Heart left ventricle (tissue), 13 donors: ENCODE measurements around the gene DDX51.

Source experiments
- POLR2A ChIP-seq, 2 donors: fragments of 450-650 bp; IDR thresholded peaks; one replicate each; pipeline ENCODE4 v1.6.1; 2017; ENCODE audit warnings: antibody characterized with exemption in 2 of 2, mild to moderate bottlenecking in 2 of 2, moderate library complexity in 2 of 2
- TF ChIP-seq, protein P1 (sequence below), 12 donors: fragments of 200-600 bp; sonication (generic) in 4 of 12; IDR thresholded peaks; one replicate each; pipeline versions ENCODE4 v1.5.0 to v1.8.0; 2018 to 2022; ENCODE audit warnings: antibody characterized with exemption in 12 of 12, mild to moderate bottlenecking in 5 of 12
- donor health status: ischemic (EF 13 %, LVEDD 7.1; RV severe dilation, severe dysfunction).
- donor health status: DM: no; HTN: yes; CAD: no.
- donor health status: DM: no; HTN: no; CAD: no.
- donor health status: ischemic (EF 25% LVEDD 6.9; RV normal size, moderate dysfunction).
- donor health status: ischemic (EF 25% LVEDD 5.7; RV mildly dilated, moderate dysfunction).
- donor health status: ischemic (EF 35%, LVEDD 5.7; RV mildly dilated, moderate dysfunction).
- donor health status: nonischemic (EF 11% LVEDD 7.7; RV severe dilation, severe dysfunction).
- donor health status: DM: yes; HTN: yes; CAD: no.
- donor health status: PGD.
- donor health status: ischemic (EF 29% LVEDD 5.4; RV normal size, mild dysfunction).
- donor health status: nonischemic (EF 23%, LVEDD 6.1; RV moderate dilation, normal function).

DNA sequence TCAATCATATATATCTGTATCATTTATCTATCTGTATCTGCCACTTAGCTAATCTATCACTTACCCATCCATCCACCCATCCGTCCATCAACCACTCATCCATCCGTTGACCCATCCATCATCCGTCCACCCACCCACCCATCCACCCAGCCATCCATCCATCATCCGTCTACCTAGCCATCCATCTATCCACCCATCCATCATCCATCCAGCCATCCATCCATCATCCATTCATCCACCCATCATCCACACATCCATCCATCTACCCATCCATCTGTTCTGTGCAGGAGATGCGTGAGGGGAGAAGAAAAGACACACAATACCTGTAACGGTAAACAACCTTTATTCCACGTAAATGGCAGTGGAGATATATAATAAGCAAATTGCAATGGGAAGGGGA, 20.3 kb upstream of the DDX51 start:
- TF ChIP-seq, protein P1, sequence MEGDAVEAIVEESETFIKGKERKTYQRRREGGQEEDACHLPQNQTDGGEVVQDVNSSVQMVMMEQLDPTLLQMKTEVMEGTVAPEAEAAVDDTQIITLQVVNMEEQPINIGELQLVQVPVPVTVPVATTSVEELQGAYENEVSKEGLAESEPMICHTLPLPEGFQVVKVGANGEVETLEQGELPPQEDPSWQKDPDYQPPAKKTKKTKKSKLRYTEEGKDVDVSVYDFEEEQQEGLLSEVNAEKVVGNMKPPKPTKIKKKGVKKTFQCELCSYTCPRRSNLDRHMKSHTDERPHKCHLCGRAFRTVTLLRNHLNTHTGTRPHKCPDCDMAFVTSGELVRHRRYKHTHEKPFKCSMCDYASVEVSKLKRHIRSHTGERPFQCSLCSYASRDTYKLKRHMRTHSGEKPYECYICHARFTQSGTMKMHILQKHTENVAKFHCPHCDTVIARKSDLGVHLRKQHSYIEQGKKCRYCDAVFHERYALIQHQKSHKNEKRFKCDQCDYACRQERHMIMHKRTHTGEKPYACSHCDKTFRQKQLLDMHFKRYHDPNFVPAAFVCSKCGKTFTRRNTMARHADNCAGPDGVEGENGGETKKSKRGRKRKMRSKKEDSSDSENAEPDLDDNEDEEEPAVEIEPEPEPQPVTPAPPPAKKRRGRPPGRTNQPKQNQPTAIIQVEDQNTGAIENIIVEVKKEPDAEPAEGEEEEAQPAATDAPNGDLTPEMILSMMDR (IDR thresholded peaks at IDR 0.05) = no peak
- no peak for TF ChIP-seq POLR2A (IDR thresholded peaks at IDR 0.05)
